ENCODE measurements around the gene CRABP1.

DNA sequence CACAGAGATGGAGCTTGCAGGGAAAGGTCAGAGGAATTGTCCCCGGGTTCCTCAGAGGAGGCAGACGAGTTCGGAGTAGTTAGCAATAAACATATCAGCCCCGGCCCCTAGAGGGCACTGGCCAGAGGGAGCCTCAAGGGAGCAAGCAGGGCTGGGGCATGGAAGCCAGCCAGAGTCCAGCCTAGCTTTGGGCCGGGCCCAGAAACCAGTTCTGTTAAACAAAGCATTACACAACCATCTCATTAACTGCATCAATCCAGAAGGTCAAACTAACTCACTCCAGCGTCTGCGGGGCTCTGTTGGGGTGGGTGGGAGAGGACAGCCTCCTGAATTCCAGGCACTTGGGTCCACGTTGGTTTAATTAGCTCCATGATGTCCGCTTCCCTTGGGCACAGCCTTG is 56.8 kb downstream of the CRABP1 start:
- TF ChIP-seq, protein P1, sequence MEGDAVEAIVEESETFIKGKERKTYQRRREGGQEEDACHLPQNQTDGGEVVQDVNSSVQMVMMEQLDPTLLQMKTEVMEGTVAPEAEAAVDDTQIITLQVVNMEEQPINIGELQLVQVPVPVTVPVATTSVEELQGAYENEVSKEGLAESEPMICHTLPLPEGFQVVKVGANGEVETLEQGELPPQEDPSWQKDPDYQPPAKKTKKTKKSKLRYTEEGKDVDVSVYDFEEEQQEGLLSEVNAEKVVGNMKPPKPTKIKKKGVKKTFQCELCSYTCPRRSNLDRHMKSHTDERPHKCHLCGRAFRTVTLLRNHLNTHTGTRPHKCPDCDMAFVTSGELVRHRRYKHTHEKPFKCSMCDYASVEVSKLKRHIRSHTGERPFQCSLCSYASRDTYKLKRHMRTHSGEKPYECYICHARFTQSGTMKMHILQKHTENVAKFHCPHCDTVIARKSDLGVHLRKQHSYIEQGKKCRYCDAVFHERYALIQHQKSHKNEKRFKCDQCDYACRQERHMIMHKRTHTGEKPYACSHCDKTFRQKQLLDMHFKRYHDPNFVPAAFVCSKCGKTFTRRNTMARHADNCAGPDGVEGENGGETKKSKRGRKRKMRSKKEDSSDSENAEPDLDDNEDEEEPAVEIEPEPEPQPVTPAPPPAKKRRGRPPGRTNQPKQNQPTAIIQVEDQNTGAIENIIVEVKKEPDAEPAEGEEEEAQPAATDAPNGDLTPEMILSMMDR (IDR thresholded peaks at IDR 0.05; ENCODE audit: low read depth, low read length, missing input control) = peak; percentile 65
- TF ChIP-seq JUND (IDR thresholded peaks at IDR 0.05) = no peak
